HG02973 (cell line): ENCODE data around the gene MGAT4C.
"Not testable (repeated sequence)": the region's sequence is repeated elsewhere in the genome, so short reads cannot be mapped to it uniquely, and the experiment has no call there.

Experiments used
- ATAC-seq: cut with Tn5 transposase; IDR thresholded peaks from one replicate; pipeline ENCODE4 v1.9.1; 2021; ENCODE audit warnings: moderate library complexity; ENCODE audit not compliant: unreplicated experiment

The MGAT4C gene

GRCh38 chr12:86256163-86256562 is at the start of gene MGAT4C:
MGAT4C (minus strand) TSS chr12:86256391.
- ATAC-seq = no peak

DNA sequence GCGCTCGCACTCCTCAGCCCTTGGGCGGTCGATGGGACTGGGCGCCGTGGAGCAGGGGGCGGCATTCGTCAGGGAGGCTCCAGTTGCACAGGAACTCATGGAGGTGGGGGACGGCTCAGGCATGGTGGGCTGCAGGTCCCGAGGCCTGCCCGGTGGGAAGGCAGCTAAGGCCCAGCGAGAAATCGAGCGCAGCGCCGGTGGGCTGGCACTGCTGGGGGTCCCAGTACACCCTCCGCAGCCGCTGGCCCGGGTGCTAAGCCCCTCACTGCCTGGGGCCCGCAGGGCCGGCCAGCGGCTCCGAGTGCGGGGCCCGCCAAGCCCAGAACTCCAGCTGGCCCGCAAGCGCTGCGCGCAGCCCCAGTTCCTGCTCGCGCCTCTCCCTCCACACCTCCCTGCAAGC is 40.2 kb upstream of the MGAT4C start:
- not testable (repeated sequence) for ATAC-seq

GRCh38 chr12:86293682-86294240 is 37.6 kb upstream of the MGAT4C start:
- no peak for ATAC-seq

DNA sequence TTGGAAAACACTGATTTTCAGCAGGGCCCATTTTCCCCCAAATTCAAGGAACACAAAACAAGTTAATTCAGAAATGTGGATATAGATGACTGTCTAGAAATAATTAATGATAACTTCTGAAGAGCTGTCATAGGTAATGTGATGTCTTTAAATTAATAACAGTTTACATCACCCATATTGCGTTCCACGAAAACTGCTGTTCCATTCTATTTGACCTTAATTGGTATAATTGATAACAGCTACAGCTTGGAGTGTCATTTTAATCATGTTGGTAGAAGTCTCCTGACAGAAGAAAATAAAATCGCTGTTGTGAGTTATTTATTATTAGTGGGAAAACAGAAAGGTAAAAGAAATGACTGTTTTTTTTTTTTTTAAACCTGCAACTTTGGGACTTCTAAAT is 36.3 kb upstream of the MGAT4C start:
- no peak for ATAC-seq

DNA sequence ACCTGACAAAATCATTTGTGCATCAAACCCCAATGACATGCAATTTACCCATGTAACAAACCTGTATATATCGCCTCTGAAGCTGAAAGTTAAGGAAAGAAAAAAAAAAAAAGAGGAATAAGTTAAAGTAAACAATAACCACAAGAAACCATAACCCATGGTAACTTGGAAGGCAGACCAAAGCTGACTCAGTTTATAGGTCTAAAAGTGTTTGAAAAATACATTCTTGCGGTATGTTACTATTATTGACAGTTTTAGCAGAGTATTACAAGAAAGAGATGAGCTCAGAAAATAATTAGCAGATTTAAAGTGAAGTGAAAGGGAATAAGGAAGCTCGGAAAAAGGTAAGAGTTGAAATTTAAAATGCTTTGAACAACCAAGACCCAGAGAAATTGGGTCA is 34.4 kb upstream of the MGAT4C start:
- no peak for ATAC-seq

- no peak for ATAC-seq
These were observed 29.9 kb upstream of the MGAT4C start for GRCh38 chr12:86286119-86286518.

DNA sequence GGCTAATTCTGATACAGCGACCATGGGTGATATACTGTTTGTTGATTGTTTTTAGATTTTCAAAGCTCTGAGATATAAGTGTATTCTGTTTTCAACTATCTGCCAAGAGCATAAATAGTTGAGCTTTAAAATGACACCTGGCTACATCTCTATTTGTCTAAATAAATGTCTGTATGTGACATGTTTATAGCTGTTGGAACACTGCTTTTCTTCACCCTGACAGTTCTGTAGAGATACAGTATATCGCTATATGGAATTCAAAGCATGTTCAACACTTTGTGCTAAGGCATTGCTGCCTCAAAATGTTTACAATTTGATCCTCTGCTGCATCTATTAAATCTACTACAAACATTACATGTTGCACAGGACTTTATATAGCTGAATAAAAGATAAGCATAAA is 27.4 kb upstream of the MGAT4C start:
- ATAC-seq = no peak

DNA sequence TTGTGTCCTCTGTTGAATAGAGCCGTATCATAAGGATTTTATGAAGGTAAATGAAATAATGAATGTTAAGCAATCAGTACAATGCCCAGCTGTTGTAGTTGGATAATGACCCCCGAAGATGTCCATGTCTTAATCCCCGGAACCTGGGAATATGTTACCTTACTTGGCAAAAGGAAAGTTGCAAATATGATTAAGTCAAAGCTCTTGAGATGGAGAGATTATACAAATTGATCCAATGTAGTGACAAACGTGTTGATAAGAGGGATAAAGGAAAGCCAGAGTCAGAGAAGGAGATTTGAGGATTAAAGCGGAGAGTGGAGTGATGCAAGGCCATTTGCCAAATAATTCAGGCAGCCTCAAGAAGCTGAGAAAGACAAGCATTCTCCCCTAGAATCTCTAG is 19.2 kb upstream of the MGAT4C start:
- ATAC-seq = no peak

GRCh38 chr12:86265329-86265695 is 9.1 kb upstream of the MGAT4C start:
- no peak for ATAC-seq

DNA sequence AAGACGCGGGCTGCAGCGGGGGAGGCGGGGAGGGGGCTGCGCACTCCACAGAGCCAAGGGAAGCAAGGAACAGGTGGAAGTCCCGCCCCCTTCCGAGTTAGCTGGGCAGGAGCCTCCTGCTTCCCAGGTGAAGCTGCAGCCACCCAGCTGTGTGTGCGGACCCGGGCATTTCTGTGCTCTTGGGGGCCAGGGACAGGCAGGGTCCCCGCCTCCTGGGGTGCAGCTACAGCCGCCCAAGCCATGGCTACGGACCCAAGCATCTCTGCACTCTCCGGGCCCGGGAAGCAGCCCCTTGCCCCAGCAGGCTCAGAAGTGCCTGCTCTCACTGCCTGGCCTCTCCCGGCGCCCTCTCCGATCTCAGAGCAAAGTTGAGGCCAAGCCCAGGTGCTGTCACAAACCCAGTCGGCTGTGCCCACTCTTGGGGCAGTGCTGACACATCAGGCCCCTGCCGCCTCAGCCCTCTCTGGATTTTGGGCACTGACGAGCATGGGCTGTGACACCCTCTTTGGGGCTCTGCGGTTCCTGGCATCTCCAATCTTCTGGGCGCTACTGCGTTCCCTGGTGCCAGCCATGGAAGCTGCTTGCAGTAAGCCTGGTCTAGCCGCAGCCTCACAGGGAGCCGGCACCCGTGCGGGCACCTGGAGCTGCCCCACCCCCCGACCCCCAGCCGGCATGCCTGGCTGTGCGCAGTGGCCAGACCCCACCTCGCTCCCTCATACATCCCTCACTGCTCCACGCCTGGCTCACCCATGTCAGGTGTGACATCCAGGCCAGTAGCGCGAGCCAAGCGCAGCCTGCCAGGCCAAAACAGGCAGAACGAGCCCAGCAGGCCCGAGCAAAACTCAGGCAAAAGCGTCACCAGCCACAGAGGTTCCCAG is 8.5 kb upstream of the MGAT4C start:
- ATAC-seq = no peak

DNA sequence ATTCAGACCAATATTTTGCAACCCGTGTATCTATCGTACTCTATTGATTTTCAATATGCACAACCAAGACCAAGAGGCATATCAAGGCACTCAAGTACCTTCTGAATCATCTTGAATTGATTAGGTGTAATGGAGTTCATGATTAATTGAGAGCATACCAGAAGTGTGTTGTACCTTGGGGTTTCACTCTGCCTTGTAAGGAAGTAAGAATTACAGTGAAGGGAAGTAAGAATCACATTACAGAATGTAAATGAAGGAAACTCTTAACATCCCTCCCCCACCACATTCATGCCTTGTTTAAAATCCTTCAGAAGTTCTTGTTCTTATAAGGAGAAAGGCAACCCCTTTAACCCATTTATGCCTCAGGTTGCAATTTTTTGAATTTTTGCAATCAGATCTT is 5.4 kb upstream of the MGAT4C start:
- ATAC-seq = no peak

DNA sequence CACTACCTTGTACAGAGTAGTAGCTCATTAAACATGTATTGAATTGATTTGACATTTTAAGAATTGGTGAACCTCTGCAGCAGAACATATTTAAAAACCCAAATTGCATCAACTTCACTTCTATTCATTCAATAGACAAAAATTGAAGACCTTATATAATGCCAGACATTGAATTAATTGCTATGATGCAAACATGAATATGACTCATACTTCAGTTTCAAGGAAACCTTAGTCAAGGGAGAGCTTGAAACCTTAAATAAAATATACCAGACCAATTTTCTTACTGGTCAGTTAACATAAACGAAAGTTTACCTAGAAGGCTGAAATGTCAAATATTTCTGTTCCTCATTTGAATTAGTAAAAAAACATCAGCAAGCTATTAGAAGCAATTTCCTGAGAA is 5.0 kb upstream of the MGAT4C start:
- no peak for ATAC-seq

- no peak for ATAC-seq
These were observed 4.0 kb upstream of the MGAT4C start for GRCh38 chr12:86260183-86260582.

- no peak for ATAC-seq
These were observed 943 bp upstream of the MGAT4C start for GRCh38 chr12:86257134-86257533.

GRCh38 chr12:86254399-86255107 is 1.6 kb downstream of the MGAT4C start:
- no peak for ATAC-seq

DNA sequence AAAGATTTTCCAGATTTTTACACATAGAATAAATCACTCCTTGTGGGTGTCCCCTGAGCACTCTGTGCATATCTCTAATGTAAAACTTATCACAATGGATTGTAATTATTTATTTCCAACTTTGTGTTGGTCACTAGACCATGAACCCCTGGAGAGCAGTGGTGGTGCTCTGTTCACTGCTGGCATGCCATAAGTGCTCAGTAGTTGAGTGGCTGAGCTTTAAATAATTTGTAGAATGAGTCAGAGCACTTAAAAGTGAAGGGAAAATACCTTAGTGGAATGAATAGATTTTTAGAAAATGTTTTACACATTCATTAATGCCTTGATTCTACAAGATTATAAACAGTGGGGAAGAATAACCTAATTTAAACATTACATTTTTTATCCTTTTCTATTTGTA is 6.3 kb downstream of the MGAT4C start:
- peak; percentile 50 for ATAC-seq

DNA sequence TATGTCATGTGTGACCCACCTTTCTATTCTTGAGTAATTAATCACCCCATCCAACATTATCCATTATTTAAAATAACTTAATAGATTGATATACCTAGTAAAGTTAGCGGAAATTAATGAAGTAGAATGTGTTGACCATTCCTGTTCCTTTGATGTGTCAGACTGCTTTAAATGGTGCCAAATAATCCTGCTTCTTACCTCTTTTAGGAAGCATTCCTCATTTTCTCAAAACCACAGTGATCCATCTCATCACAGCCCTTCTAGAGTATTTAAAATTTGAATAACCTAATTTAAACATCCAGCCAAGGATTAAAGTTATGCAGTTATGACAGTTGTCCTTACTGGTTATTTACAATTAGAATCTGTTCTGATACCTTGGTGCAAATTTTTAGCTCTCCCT is 6.9 kb downstream of the MGAT4C start:
- no peak for ATAC-seq

GRCh38 chr12:86247871-86248270 is 8.3 kb downstream of the MGAT4C start:
- no peak for ATAC-seq

- no peak for ATAC-seq
These were observed 14.6 kb downstream of the MGAT4C start for GRCh38 chr12:86241600-86241999.

GRCh38 chr12:86234316-86234855 is 21.8 kb downstream of the MGAT4C start:
- ATAC-seq = no peak

- ATAC-seq = no peak
These were observed 23.1 kb downstream of the MGAT4C start for GRCh38 chr12:86233126-86233525.
